SH-SY5Y (cell line): Measurements from ENCODE around the gene ADCYAP1R1.

Experiments used
- GATA2 ChIP-seq: IDR thresholded peaks from 2 replicates; pipeline ENCODE4 v1.6.1; 2011; ENCODE audit warnings: mild to moderate bottlenecking, low read depth, low read length
- GATA3 ChIP-seq: IDR thresholded peaks from 2 replicates; pipeline ENCODE4 v1.6.1; 2011; ENCODE audit warnings: low read depth, mild to moderate bottlenecking, low read length, moderate library complexity

GRCh38 chr7:31051598-31052486 lies at the start of gene ADCYAP1R1:
- TF ChIP-seq GATA2 = no peak
- no peak for TF ChIP-seq GATA3
